ENCODE measurements around the gene CPT1B.

CPT1B gene

GRCh38 chr22:50569041-50569459 is 9.2 kb downstream of the CPT1B start:
- H3K4me3 ChIP-seq (replicated peaks; ENCODE audit: low read depth, low read length): no peak overlapping the region
- no peak for DNase-seq (ENCODE audit: low read depth)
- TF ChIP-seq CTCF (IDR thresholded peaks at IDR 0.05; ENCODE audit: low read length, missing control alignments): no peak

- no peak for DNase-seq (ENCODE audit: low read depth)
- no peak for TF ChIP-seq CTCF (IDR thresholded peaks at IDR 0.05; ENCODE audit: low read length, missing control alignments)
- no peak overlapping the region for H3K4me3 ChIP-seq (replicated peaks; ENCODE audit: low read depth, low read length)
Measured at GRCh38 chr22:50568626-50569025, 9.6 kb downstream of the CPT1B start.

GRCh38 chr22:50567721-50568252 is 10.4 kb downstream of the CPT1B start:
- DNase-seq (ENCODE audit: low read depth): no peak
- no peak overlapping the region for H3K4me3 ChIP-seq (replicated peaks; ENCODE audit: low read depth, low read length)
- no peak for TF ChIP-seq CTCF (IDR thresholded peaks at IDR 0.05; ENCODE audit: low read length, missing control alignments)

GRCh38 chr22:50564289-50564688 is 13.9 kb downstream of the CPT1B start:
- H3K4me3 ChIP-seq (replicated peaks; ENCODE audit: low read depth, low read length): no peak overlapping the region
- TF ChIP-seq CTCF (IDR thresholded peaks at IDR 0.05; ENCODE audit: low read length, missing control alignments): no peak
- DNase-seq (ENCODE audit: low read depth): no peak

- DNase-seq (ENCODE audit: low read depth): no peak
Measured at GRCh38 chr22:50563413-50564160, 14.6 kb downstream of the CPT1B start.

GRCh38 chr22:50562523-50563412 is 15.5 kb downstream of the CPT1B start, which contains the start of gene SYCE3:
TSS of gene SYCE3 (minus strand) at chr22:50562919. CDS start at chr22:50556405, 6,514 bp downstream.
- peak within 1 kb of the TSS; percentile 60 for H3K4me3 ChIP-seq (replicated peaks; ENCODE audit: low read depth, low read length)
- peak; percentile 86 for DNase-seq (ENCODE audit: low read depth)
- TF ChIP-seq CTCF (IDR thresholded peaks at IDR 0.05; ENCODE audit: low read length, missing control alignments): peak; percentile 54

More at GRCh38 chr22:50563413-50564160, 14.6 kb downstream of the CPT1B start:
- TF ChIP-seq CTCF (IDR thresholded peaks at IDR 0.05; ENCODE audit: low read length, missing control alignments): no peak
- peak overlapping the region; percentile 60 for H3K4me3 ChIP-seq (replicated peaks; ENCODE audit: low read depth, low read length)

Measured in fibroblast of pulmonary artery (primary cell).